Osteocyte (in vitro differentiated cells): ENCODE measurements around the gene SMIM23. TPM values are rescaled to one million over a fixed set of nuclear protein-coding genes. Genes with fewer than 3 reads are reported as not detected.

Source experiments
- DNase-seq: peaks from one replicate; pipeline ENCODE4 v3.0.0; 2021; ENCODE audit warnings: mixed read lengths; ENCODE audit not compliant: unreplicated experiment; ENCODE audit errors: extremely low spot score
- H3K27ac Mint-ChIP-seq: one replicate; pipeline ENCODE4 v1.8.0; 2021; ENCODE audit warnings: mild to moderate bottlenecking, mixed read lengths; ENCODE audit not compliant: unreplicated experiment
- H3K27me3 Mint-ChIP-seq: one replicate; pipeline ENCODE4 v1.8.0; 2021; ENCODE audit warnings: mixed read lengths; ENCODE audit not compliant: unreplicated experiment
- H3K36me3 Mint-ChIP-seq: one replicate; pipeline ENCODE4 v1.8.0; 2021; ENCODE audit warnings: mixed read lengths; ENCODE audit not compliant: unreplicated experiment
- H3K4me1 Mint-ChIP-seq: one replicate; pipeline ENCODE4 v1.8.0; 2021; ENCODE audit warnings: mixed read lengths; ENCODE audit not compliant: unreplicated experiment
- H3K4me3 Mint-ChIP-seq: one replicate; pipeline ENCODE4 v1.8.0; 2021; ENCODE audit warnings: mild to moderate bottlenecking, moderate library complexity, mixed read lengths; ENCODE audit not compliant: unreplicated experiment
- H3K9me3 Mint-ChIP-seq: one replicate; pipeline ENCODE4 v1.8.0; 2021; ENCODE audit warnings: mixed read lengths; ENCODE audit not compliant: unreplicated experiment
- CTCF ChIP-seq: fragments of 200-600 bp; sonication (generic); IDR thresholded peaks from 2 replicates; pipeline ENCODE4 v1.5.0; 2021; ENCODE audit warnings: antibody characterized with exemption, mild to moderate bottlenecking, moderate library complexity
- total RNA-seq: library from RNA; stranded (reverse); gene quantifications from 2 replicates; pipeline ENCODE4 v1.2.1, GENCODE V29; 2021

Gene SMIM23
- total RNA-seq, 1 donor from 2014 or later = not detected

GRCh38 chr5:171762021-171762608 is 23.5 kb upstream of the SMIM23 start:
- Mint-ChIP-seq H3K27me3 (peaks cover 20% of the 10 kb centered on the region), H3K4me3 (no peak overlapping the region), H3K36me3 (peaks cover 4% of the 10 kb centered on the region), H3K27ac (no peak overlapping the region), H3K9me3 (peaks cover 17% of the 10 kb centered on the region), H3K4me1 (peaks cover 4% of the 10 kb centered on the region)
- DNase-seq = peak; percentile 32
- TF ChIP-seq CTCF = no peak

DNA sequence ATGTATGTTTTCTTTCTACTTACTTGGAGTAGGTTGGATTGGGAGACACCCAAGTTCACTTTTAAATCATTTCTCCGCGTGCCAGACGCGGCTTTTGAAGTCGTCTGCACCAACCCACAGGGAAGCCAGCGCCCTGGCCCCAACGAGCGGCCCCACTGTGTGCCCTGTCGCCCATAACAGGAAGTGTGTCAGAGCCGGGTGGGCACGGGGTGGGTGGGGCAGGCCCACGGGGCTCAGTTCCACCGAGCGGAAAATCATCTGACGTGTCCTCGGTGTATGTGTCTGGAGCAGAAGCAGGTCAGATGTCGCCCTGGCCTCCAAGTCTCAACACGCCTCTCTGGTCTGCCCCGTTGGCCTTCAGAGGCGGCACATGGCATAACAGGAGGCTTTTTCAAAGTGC is 22.7 kb upstream of the SMIM23 start:
- no peak for TF ChIP-seq CTCF
- Mint-ChIP-seq H3K27me3 (peaks cover 25% of the 10 kb centered on the region), H3K4me1 (peaks cover 4% of the 10 kb centered on the region), H3K27ac (no peak overlapping the region), H3K9me3 (peaks cover 24% of the 10 kb centered on the region), H3K4me3 (no peak overlapping the region), H3K36me3 (peaks cover 4% of the 10 kb centered on the region)
- peak; percentile 60 for DNase-seq

DNA sequence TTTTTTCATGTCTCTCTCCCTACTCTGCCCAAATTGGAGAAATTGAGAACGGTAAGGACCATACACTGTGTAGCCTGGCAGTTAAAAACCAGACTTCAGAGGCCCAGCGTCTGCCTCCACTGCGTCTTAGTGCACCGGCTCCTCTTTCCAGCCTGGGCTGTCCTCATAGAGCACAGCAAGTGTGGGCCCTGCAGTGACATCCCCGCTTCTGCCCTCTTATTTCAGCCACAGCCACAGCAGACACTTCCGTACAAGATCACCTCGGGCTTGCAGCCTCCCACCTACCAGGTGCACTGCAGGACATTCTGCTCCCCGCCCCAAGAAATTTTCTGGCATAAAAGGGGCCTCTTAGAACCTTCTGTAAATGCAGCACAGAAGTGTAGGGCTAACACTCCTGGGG is 21.4 kb upstream of the SMIM23 start:
- H3K4me3 Mint-ChIP-seq = no peak overlapping the region
- H3K36me3 Mint-ChIP-seq = peaks cover 4% of the 10 kb centered on the region
- no peak for TF ChIP-seq CTCF
- H3K27me3 Mint-ChIP-seq = peaks cover 30% of the 10 kb centered on the region
- H3K27ac Mint-ChIP-seq = no peak overlapping the region
- H3K4me1 Mint-ChIP-seq = no peaks in the 10 kb centered on the region
- peak; percentile 65 for DNase-seq
- peaks cover 24% of the 10 kb centered on the region for H3K9me3 Mint-ChIP-seq

GRCh38 chr5:171766875-171767274 is 18.7 kb upstream of the SMIM23 start:
- Mint-ChIP-seq H3K9me3 (peaks cover 18% of the 10 kb centered on the region), H3K27ac (no peak overlapping the region), H3K36me3 (peaks cover 4% of the 10 kb centered on the region), H3K4me3 (no peak overlapping the region), H3K27me3 (peaks cover 38% of the 10 kb centered on the region), H3K4me1 (no peaks in the 10 kb centered on the region)
- no peak for TF ChIP-seq CTCF
- no peak for DNase-seq

DNA sequence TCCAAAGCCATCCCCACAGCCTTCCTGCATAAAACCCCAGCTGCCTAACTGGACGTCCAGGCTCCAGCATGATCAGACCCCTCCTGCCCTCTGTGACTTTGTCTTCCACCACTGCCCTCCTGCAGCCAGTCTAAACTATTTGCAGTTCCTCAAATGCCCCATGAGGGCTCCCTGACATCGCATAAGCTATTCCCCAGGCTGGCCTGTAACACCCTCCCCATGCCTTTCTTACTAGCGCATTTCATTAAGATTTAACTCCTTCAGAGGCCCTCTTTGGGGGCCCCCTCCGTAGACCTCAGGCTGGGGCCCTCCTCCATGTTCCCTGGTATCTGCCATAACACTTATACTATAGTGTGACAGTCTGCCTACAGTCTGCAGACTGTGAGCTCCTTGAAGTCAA is 15.5 kb upstream of the SMIM23 start:
- Mint-ChIP-seq H3K36me3 (peaks cover 4% of the 10 kb centered on the region), H3K9me3 (peaks cover 18% of the 10 kb centered on the region), H3K4me3 (no peak overlapping the region), H3K27ac (no peak overlapping the region), H3K27me3 (peaks cover 33% of the 10 kb centered on the region), H3K4me1 (no peaks in the 10 kb centered on the region)
- no peak for TF ChIP-seq CTCF
- DNase-seq = peak; percentile 56
